ENCODE data around the gene PRKCG.

PRKCG gene

GRCh38 chr19:53896682-53897081 is 14.7 kb downstream of the PRKCG start:
- no peak for DNase-seq (ENCODE audit: low read depth, low spot score)
- no peak overlapping the region for H3K27ac ChIP-seq

- no peak overlapping the region for H3K27ac ChIP-seq
- no peak for DNase-seq (ENCODE audit: low read depth, low spot score)
These were observed 15.5 kb downstream of the PRKCG start for GRCh38 chr19:53897459-53897858.

GRCh38 chr19:53898166-53898565 is 16.2 kb downstream of the PRKCG start:
- no peak for DNase-seq (ENCODE audit: low read depth, low spot score)
- no peak overlapping the region for H3K27ac ChIP-seq

- no peak for DNase-seq (ENCODE audit: low read depth, low spot score)
- H3K27ac ChIP-seq: no peak overlapping the region
These were observed 16.8 kb downstream of the PRKCG start for GRCh38 chr19:53898636-53899341.

- no peak overlapping the region for H3K27ac ChIP-seq
- DNase-seq (ENCODE audit: low read depth, low spot score): no peak
These were observed 18.3 kb downstream of the PRKCG start for GRCh38 chr19:53900191-53900860.

GRCh38 chr19:53903055-53903680 is 21.2 kb downstream of the PRKCG start:
- no peak for DNase-seq (ENCODE audit: low read depth, low spot score)
- no peak overlapping the region for H3K27ac ChIP-seq

- H3K27ac ChIP-seq: no peak overlapping the region
- no peak for DNase-seq (ENCODE audit: low read depth, low spot score)
These were observed 22.9 kb downstream of the PRKCG start for GRCh38 chr19:53904909-53905308.

GRCh38 chr19:53905787-53906186 is 23.8 kb downstream of the PRKCG start:
- H3K27ac ChIP-seq: no peak overlapping the region
- DNase-seq (ENCODE audit: low read depth, low spot score): no peak

GRCh38 chr19:53906211-53907192 is 24.5 kb downstream of the PRKCG start:
- no peak for DNase-seq (ENCODE audit: low read depth, low spot score)
- no peak overlapping the region for H3K27ac ChIP-seq

- DNase-seq (ENCODE audit: low read depth, low spot score): no peak
- H3K27ac ChIP-seq: no peak overlapping the region
These were observed 25.2 kb downstream of the PRKCG start for GRCh38 chr19:53907193-53907581.

GRCh38 chr19:53907690-53908089 is 25.7 kb downstream of the PRKCG start:
- no peak for DNase-seq (ENCODE audit: low read depth, low spot score)
- no peak overlapping the region for H3K27ac ChIP-seq

- H3K27ac ChIP-seq: no peak overlapping the region
- no peak for DNase-seq (ENCODE audit: low read depth, low spot score)
These were observed 26.3 kb downstream of the PRKCG start for GRCh38 chr19:53908106-53908934.

- no peak within 1 kb of the TSS for H3K27ac ChIP-seq
- DNase-seq (ENCODE audit: low read depth, low spot score): no peak
These were observed 27.0 kb downstream of the PRKCG start, which contains the start of gene CACNG7 for GRCh38 chr19:53908935-53909415. Gene CACNG7 (plus strand): TSS chr19:53909278. CDS start chr19:53912832, 3,554 bp downstream.

- H3K27ac ChIP-seq: no peak overlapping the region
- DNase-seq (ENCODE audit: low read depth, low spot score): no peak
These were observed 27.6 kb downstream of the PRKCG start for GRCh38 chr19:53909471-53910169.

GRCh38 chr19:53910170-53910518 is 28.1 kb downstream of the PRKCG start:
- DNase-seq (ENCODE audit: low read depth, low spot score): no peak
- no peak overlapping the region for H3K27ac ChIP-seq

GRCh38 chr19:53912653-53913052 is 30.7 kb downstream of the PRKCG start:
- no peak overlapping the region for H3K27ac ChIP-seq
- no peak for DNase-seq (ENCODE audit: low read depth, low spot score)

GRCh38 chr19:53915000-53915399 is 33.0 kb downstream of the PRKCG start:
- no peak for DNase-seq (ENCODE audit: low read depth, low spot score)
- no peak overlapping the region for H3K27ac ChIP-seq

- H3K27ac ChIP-seq: no peak overlapping the region
- no peak for DNase-seq (ENCODE audit: low read depth, low spot score)
These were observed 34.0 kb downstream of the PRKCG start for GRCh38 chr19:53916004-53916403.

- no peak overlapping the region for H3K27ac ChIP-seq
- no peak for DNase-seq (ENCODE audit: low read depth, low spot score)
These were observed 35.4 kb downstream of the PRKCG start for GRCh38 chr19:53917356-53917755.
